Dermis lymphatic vessel endothelial cell (primary cell): ENCODE measurements around the gene UBE2U. TPM values are rescaled to one million over a fixed set of nuclear protein-coding genes. Genes with fewer than 3 reads are reported as not detected.

ENCODE experiments used
- total RNA-seq: library from RNA; depleted of rRNA; stranded (reverse); fragments of >200 nt; gene quantifications from 2 replicates; pipeline ENCODE4 v1.2.1, GENCODE V29; 2014

UBE2U gene
- total RNA-seq, result 0.11 TPM in 1 of 2 replicates, not detected in the other

GRCh38 chr1:64203420-64203819 lies at the start of gene UBE2U:
UBE2U (plus strand) TSS chr1:64203623; CDS start chr1:64204051, 428 bp downstream.

